GM12892 (cell line): Measurements from ENCODE around the gene ZNF488.

ENCODE experiments used
- POLR2A ChIP-seq: IDR thresholded peaks from 2 replicates; pipeline ENCODE4 v1.6.1; 2011; ENCODE audit warnings: low read depth, low read length, control low read depth
- POLR2AphosphoS5 ChIP-seq: IDR thresholded peaks from 2 replicates; pipeline ENCODE4 v1.6.1; 2011; ENCODE audit warnings: low read depth, low read length, control low read depth
- TAF1 ChIP-seq: IDR thresholded peaks from 2 replicates; pipeline ENCODE4 v1.6.1; 2011; ENCODE audit warnings: low read depth, mild to moderate bottlenecking, control low read depth, low read length, borderline replicate concordance

DNA sequence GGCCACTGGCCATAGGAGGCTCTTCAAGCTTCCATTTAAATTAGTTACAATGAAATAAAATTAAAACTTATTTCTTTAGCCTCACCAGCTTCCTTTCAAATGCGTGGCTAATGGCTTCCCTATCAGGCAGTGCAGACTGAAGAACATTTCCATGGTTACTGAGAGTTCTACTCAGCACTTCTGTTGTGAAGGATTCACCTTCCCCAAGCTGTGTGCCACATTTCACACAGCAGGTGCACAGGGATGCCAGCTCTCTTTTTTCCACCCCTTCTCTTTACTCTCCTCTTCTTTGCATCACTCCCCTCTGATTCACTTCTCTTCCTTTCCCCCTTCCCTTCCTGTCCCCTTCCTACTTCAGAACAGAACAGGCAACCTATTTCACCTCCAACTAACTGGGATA, 61.0 kb downstream of the ZNF488 start:
- TF ChIP-seq POLR2AphosphoS5 (no peak), POLR2A (no peak), TAF1 (no peak)
